GM20431 (cell line): Measurements from ENCODE around the gene ZWINT.

Source experiments
- in situ Hi-C: fragments of 300-500 bp; cut with MseI, MboI; formaldehyde crosslinking; loops from one replicate; pipeline ENCODE4 v1.15.0; 2020; ENCODE audit warnings: low sequenced_read_pairs; ENCODE audit not compliant: unreplicated experiment

The ZWINT gene, protein sequence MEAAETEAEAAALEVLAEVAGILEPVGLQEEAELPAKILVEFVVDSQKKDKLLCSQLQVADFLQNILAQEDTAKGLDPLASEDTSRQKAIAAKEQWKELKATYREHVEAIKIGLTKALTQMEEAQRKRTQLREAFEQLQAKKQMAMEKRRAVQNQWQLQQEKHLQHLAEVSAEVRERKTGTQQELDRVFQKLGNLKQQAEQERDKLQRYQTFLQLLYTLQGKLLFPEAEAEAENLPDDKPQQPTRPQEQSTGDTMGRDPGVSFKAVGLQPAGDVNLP

DNA sequence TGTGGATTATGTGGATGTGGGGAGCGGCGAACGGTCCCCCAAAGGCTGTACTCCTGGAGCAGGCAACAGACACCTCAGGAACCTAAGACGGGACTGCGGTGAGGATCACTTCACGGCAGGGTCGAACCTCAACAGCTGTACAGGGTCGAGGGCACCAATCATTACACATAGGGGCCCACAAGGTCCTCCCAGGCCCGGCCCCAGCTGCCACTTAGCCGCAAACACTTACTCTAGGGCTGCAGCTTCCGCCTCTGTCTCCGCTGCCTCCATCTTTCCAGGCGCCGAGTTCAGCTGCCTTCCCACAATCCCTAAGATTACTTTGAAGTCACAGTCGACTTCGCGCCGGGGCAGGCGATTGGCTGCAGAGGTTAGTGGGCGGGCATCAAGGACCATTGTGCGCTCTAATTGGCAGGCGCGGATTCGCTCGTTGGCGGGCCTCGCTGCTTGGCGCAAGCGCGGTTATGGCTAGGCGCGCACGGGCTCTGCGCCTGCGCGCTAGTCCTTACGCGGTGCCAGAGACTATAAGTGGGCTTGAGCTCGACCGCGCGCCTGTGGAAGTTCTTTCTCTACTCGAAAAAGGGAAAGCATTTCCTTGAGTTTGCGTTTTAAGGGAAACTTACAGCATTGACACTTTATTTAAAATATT is at the start of gene ZWINT:
ZWINT (minus strand) TSS at position 293 of the 646 bp plus-strand sequence; CDS start at position 270, 23 bp downstream.
- in situ Hi-C loops = no loop called here

DNA sequence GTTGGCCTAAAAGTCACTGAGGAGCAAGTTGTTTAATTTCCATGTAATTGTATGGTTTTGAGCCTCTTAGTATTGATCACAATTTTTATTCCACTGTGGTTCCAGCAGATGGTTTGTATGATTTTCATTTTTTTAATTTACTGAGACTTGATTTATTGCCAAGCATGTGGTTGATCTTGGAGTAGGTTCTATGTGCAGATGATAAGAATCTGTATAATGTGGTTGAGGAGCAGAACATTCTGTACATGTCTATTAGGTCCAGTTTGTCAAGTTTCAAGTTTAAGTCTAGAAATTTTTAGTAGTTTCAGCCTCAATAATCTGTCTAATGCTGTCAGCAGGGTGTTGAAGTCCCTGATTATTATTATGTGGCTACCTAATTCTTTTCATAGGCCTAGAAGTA is 22.7 kb upstream of the ZWINT start:
- in situ Hi-C loops = no loop called here

DNA sequence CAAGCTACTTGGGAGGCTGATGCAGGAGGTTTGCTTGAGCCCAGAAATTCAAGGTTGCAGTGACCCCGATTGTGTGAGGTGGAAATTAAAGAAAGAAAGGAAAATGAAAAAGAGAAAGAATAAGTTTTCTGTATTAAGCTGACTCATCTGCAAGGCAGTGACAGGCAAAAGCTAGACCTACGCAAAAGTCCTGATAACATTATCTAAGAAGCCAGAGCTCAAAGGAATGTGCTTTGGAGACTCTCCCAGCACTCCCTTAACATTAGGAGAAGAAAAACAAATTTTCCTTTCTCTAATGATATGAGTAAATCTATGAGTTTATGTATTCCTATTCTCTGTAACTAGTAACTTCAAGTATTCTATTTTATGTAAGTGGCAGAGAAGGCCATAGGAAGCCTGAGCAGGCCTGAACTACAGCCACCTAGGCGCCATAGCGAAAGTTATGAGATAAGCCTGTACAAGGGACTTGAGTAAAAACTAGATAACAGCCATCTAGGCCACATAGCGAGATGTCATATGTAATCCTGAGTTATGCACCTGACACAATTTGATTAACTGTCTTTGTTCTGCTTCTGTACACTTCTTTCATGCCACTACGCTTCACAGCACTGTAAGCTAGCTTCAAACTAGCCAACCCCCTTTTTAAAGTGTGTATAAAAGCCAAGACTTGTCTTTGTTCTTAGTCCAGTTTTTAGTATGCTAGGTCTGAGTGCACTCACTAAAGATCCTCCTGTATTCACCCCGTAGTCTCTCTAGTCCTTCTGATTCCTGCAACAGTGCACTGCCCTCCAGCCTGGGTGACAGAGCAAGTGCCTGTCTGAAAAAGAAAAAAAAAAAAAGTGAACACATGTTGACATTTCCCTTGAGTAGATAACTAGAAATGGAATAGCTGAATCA is 9.4 kb upstream of the ZWINT start:
- in situ Hi-C loops = no loop called here

DNA sequence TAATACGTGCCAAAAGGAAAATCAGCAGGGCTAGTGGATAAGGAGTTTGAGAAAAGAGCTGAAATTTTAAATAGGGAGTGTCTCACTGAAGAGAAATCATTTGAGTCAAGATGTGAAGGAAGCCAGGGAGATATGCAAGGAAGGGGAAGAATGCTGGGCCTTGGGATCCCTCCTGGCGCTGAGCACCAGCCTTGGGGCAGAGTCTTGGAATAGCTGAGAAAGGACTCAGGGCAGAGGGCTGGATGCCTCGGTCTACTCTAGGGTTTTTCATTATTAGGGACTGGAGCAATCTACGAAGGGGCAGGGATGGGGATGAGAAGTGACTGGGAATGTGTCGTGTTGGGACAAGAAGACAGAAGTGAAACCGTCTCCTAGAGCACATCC is 484 bp downstream of the ZWINT start:
- in situ Hi-C loops = no loop called here

DNA sequence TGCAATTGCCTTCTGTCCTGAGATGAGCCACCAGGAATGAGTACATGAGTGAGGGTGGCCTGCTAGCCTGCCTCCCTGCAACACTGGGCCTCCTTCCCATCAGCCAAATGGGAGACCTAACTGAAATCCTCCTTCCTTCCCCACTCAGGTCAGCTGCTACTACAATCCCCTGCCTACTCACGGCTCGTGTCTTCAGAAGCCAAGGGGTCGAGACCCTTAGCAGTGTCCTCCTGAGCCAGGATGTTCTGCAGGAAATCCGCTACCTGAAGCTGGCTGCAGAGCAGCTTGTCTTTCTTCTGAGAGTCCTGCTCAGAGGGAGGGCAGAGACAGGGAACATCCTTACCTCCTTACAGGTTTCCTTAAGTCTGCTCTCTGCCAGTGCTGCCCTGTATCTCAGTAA is 1.2 kb downstream of the ZWINT start:
- in situ Hi-C loops = no loop called here

DNA sequence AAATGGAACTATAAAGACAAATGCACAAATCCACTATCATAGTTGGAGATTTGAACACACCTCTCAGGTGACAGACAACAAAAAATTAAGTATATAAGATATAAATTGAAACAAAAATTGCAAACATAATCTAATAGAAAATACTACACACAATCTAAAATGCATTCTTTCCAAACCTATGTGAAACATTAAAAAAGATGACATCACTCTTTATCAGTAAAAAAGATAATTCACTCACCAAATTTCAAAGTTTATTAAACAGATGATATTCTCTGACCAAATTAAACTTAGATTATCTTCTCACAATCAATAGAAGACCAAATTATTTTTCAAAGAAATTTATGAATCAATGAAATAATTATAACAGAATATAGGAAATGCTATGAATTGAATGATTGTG is 4.0 kb downstream of the ZWINT start:
- in situ Hi-C loops = no loop called here

DNA sequence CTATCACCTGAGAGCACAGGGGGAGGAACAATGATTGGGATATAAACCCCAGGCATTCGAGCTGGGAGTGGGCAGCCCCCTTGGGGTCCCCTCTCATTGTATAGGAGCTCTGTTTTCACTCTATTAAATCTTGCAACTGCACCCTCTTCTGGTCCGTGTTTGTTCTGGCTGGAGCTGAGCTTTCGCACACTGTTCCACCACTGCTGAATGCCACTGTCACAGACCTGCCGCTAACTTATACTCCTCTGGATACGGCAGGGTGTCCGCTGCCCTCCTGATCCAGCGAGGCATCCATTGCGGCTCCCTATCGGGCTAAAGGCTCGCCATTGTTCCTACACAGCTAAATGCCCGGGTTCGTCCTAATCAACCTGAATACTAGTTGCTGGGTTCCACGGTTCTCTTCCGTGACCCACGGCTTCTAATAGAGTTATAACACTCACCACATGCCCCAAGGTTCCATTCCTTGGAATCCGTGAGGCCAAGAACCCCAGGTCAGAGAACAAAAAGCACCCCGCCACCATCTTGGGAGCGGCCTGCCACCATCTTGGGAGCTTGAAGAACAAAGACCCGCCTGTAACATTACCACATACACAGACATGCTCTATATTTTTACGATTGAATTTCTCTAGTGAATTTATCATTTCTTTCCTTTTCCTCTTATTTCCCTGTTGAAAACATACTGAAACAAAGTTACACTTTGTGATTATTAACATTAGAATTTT is 9.0 kb downstream of the ZWINT start:
- in situ Hi-C loops = no loop called here

DNA sequence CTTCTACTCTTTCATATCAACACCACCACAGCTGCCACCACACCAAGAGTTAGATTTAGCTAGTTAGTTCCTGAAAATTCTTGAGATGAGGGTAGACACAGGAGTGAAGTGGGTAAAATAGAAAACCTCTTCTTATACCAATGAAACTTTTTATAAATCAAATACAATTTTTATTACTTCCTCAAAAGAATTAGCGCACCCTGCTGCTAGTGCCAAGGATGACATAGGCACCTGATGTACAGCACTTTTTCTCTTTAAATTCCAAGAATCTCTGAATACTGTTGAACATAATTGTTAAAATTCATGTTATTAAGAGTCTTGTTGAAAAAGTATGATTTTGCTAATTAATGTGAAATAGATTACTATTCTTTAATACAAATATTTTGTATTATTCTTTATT is 11.4 kb downstream of the ZWINT start:
- in situ Hi-C loops = no loop called here

DNA sequence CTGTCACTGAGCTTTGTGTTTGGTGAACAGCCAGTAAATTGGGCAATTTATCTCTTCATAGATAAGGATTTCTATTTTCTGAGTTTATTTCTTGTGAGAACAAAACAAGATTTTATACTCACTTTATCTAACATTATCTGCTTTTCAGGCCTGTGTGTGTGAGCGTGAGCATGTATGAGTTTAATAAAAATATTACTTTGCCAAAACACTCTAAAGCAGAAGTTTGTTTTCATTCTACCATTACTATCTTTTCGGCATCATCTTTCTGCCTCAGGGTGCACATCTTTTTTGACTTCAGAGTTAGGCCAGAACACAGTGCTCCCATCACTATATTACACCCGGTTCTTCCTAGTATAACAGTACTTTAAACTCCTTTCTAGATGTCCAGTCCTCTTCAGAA is 13.0 kb downstream of the ZWINT start:
- in situ Hi-C loops = no loop called here

DNA sequence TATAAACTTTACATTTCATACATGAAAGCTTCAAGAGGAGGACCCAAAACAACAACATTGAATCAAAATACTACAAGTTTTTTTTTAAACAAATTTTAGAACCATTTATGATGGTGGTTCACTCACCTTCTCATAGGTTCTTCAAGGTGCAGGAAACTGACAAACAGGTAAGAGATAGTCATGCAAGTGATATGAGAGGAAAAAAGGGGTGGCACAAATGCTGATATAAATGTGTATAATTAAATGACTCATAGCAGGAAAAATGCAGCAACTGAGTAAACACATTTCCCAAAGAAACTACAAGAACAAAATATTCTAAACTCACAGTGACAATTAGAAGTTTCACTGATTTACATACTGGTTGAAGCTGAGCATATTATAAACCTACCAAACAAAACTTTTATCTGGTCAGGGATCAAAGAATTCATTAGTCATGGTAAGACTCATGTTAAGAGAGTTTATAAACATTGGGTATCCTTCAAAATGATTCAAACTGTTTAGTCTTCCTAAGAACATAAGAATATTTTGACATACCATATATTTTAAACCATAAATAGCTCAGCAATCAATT is 14.1 kb downstream of the ZWINT start:
- in situ Hi-C loops = no loop called here

DNA sequence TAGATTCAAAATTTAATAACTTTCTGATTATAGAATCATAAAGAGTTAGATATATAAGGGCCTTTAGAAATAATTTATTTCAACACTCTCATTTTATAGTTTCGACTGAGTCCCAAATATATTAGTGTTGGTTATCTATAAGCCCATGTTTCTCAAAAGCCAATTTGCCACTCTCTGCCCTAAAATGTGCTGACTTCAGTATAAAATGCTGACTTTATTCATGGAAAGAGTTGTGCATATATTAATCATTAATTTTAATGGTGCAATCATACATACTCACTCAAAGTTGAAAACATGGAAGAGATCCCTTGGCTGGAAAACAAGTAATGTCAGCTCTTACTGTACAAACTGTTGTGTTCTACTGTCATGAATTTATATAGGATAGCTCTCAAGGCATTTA is 19.4 kb downstream of the ZWINT start:
- in situ Hi-C loops = no loop called here

DNA sequence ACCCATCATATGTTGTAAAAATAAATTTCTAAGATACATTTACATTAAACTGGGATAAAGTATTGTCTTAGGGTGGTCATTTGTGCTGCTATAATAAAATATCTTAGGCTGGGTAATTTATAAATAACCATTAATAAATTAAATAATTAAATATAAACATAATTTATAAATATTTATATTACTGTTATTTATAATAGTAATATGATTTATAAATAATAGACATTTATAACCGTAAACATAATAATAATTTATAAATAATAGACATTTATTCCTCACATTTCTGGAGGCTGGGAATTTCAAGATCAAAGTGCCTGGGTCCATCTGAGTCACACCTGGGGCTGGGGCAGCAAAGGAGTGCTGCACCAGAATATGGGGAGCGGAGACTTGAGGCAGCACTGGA is 31.1 kb downstream of the ZWINT start:
- in situ Hi-C loops = no loop called here

DNA sequence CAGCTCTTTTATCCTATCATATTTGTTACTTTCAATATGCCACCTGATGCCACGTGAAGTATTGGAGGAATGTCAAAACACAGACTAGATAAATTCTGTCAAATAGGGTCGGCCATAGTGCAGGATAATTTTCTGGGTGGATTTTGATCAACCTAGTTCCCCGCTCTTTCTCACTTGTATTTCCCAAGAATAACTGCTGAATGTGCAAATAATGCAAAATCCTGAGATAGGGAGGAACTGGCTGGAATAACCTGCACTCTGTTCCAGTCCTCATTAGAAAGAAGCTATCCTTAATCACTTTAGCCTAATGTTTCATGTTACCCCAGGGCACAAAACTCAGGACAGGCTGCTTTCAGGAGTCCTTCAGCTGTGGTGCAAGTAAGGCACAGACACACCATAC is 33.9 kb downstream of the ZWINT start:
- in situ Hi-C loops = no loop called here

DNA sequence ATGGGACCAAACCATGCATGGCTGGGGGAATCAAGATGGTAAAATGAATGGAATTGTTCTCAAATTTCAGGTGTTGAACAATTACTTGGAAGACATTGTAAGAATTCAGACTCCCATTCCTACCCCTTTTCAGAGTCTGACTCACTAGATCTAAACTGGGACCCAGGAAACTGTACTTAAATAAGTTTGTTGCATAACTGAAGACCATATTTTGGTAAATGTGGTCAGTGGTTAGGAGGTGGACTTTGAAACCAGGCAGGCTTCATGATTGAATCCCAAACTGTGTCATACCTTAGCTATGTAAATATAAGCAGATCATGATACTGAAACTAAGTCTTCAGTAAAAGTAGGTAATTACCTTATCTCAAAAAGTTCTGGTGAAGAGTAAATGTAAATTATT is 41.7 kb downstream of the ZWINT start:
- in situ Hi-C loops = no loop called here

DNA sequence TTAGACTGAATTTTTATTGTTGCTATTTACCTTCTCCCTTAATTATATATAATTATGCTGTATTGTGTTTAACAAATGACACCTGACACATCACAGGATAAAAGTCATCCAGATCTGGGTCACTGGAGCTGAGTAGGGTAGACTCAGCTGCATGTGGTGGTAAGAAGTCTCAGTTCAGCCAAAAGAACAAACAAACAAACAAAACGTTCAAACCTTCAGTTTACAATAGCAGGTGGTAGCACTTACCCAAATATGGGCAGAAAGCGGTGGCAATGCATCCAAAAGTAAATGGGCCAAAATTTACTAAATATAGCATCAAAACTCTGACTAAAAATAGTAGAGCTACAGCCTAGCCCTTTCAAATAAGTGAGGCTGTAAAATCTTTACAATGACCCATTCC is 42.2 kb downstream of the ZWINT start:
- in situ Hi-C loops = no loop called here

DNA sequence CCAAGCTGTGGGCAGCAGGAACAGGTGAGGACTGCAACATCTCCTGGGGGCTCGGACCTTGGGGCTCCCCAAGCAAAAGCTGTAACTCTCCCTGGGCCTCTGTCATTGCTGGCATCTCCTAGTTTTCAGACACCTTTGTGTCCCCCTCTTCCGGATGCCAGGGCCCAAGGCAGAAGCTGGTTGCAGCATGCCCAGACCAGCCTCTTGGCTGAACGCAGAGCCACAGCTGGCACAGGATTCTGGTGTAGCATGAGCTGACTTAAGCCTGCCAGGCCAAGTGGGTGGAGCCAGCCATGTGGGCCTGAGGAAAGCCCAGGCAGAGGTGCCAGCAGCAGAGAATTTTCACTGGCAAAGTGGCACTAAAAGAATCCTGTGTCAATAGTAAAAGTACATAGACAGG is 43.5 kb downstream of the ZWINT start:
- in situ Hi-C loops = no loop called here

DNA sequence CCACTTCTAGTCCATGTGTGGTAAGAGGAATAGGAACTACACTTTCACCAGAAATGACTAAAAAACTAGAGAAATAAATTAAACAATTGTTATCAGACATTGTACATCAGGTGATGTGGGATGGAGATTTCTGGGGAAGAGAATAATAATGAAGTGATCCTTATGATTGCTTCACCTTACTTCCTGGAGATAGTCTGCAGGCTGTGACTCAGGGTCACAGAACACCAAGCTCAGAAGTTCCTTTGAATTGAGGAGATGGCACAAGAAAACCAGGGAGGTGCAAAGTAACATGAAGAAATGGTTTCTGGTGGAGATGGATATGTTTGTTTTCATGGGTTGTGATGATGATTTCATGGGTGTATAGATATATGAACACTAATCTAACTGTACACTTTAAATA is 44.5 kb downstream of the ZWINT start:
- in situ Hi-C loops = no loop called here
